NCI-H446 (cell line): ENCODE data around the gene ZNF408.
A peak's percentile ranks its signal among the peaks of the same experiment; 100 is the strongest.

Source experiments
- DNase-seq, 2 experiments: peaks; one replicate each; lab custom pipeline; 2025; lab: John Stamatoyannopoulos, UW

The ZNF408 gene

DNA sequence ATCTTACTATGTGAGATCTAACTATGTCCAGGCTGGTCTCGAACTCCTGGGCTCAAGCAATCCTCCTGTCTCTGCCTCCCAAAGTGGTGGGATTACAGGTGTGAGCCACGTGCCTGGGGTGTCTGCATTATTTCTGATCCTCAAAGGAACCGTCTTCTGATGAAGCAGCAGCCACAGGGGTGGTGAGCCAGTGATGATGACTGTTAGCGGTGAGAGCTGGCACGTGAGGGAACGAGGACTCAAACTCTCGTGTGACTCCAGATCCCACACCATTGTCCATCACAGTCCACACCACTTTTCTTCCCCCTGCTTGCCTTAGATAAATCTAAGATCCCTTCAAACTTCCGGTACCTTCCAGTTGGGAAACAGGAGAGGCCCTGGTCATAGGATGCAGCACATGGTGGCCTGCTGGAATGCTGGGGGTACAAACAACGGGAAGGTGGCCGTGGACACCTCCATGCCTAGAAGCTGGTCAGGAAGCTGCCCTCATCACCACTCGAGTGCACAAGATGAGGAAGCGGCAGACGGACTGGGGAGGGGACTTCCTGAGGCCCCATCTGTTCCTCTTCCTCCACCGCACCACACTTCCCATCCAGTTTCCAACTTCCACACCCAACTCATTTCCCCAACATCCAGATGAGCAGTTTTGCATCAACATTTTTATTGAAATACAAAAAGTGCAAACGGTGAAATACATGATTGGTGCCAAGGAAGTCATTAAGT, 24.2 kb upstream of the ZNF408 start:
- no peak for DNase-seq

DNA sequence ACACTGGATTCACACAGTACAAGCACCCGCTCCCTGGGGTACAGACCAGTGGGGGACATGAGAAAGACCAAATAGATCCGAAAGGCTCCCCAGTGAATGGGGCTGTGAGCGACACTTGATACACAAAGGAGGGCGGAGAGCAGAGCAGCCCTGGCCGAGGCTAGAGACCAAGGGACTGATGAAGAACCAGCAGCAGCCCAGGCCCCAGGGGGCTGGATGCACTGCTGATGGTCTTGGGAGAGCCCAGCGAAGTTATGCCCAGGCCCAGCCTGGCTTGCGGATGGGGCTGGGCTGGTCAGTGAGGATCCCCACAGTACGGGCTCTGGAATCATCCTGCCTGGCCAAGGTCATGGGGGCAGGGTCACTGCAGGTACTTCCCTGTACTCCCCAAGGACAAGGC, 23.7 kb upstream of the ZNF408 start:
- DNase-seq = no peak

DNA sequence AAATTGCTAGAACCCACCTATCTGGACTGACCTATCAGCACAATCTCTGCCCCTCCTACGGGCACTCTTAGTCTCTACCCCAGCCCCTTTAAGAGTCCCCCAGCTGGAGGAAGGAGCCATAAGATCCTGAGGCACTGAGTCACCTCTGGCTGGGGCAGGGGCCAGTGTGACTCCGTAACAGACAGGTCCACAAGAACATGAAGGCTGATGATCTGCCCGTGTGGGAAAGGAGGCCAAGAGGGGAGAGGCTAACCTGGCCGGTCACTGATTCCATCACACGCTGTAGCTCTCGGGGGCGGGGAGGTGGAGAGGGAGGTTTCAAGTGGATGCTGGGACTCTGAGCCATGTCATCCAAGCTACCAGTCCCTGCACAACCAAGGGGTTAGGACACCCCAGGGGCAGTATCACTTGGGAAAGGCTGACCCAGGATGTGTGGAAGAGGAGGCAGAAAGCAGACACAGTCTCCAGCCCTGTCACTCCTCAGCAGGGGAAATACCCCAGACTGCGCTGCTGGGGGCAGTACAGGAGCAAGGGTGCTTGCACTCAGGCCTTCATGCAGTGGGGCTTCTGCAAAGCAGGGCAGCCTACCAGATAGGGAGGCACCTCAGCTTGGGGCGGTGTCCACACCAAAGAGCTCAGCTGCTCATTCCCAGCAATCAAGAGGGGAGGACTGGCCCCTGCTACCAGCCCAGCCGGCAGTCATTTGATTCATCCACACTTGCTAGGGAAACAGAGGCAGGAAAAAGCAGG, 22.7 kb upstream of the ZNF408 start:
- no peak for DNase-seq

DNA sequence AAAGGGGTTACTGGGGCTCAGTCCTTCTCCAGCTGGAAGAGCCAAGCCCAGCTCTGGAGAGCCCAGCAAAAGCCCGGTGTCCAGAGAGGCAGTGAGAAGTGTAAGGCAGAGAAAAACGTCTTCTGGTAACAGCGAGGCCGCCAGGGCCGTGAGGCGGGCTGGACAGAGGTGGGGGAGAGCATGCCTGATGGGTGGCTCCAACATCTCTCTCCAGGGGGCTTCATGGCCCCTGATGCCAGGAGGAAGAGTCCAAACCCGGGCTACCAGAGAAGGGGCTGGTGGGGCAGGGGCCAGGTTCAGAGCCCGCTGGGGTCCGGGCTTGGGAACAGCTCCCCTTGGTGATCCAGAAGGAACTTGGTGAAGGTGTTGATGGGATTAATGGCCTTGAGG, 22.1 kb upstream of the ZNF408 start:
- DNase-seq = no peak

DNA sequence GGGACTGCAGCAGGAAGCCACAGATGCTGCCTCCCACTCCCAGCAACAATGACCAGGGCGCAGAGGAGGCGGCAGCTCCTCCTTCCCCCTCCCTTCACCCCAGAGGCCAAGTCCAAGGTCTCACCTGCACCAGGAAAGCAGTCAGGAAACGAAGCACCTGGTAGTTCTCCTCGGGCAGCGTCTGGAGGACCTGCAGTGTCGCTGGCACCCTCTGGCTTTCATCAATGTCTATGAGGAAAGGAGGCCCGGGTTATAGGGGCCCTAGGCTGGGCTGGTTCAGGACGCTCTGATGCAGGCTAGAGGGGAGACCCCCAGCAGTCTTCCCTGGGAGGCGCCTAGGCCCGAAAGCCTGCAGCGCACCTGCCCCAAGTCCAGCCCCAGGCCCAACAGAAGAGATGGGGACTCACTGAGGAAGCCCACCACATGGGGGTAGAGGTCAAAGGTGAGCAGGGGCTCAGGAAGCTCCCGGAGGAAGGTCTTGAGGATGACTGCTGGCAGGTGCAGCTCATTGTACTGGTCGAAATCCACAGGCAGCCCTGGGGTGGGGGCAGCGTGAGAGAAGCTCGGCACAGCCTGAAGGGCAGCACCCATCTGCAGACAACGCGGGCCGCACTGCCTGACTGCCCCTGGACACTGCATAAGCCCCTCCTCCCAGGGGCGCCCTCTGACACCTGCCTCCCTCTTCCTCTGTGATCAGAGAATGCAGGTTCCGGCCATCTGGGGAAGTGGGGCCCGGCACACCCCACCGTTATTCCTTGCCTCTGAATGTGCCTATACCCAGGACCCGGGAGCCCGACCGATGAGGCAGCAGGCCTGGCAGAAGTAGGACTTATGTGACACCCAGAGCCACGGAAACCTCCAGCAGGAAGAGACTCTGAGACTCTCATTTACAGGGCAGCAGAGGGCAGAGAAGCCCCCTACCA, 21.3 kb upstream of the ZNF408 start:
- DNase-seq = no peak

DNA sequence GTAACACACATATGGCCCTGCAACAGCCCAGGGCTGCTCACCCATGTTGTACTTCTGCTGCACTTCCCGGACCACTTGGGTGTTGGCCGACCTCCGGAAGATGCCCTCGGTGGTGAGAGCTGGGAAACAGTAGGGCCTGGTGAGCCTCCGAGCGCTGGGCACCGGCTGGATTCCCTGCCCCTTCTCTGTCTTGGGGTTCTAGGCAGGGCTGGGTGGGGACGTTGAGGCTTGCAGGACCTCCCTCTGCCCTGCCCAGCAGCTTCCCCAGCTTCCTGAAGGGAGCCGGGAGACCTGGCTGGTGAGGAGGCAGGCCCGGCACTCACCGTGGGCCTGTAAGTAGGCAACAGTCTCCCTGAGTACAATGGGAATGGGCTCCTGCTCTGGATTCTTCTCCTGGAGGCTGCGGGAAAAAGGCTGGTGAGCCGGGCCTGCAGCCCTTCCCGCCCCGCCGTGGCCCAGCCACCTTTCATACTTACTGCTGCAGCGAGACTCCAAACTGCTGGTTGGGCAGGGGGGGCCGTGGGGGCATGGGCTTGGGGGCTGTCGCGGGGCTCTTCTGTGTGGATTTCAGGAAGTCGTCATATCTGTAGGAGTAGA, 20.6 kb upstream of the ZNF408 start:
- DNase-seq = no peak

DNA sequence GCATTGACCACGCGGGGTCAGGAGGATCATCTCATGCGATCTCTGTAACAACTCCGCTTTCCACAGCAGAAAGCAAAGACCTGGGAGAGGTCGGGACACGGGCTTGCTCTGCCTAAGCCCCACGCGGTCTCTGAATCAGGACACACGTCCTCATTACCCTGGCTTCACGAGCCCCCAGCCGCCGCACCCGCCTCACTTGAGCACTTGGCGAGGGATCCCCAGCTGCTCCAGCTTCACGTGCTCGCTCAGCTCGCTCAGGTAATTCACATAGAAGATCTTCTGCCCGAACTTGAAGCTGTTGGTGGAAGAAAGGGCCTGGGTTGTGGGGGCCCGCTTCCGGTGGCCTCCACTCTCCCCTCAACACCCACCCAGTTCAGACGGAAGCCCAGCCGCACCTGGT, 20.0 kb upstream of the ZNF408 start:
- no peak for DNase-seq

DNA sequence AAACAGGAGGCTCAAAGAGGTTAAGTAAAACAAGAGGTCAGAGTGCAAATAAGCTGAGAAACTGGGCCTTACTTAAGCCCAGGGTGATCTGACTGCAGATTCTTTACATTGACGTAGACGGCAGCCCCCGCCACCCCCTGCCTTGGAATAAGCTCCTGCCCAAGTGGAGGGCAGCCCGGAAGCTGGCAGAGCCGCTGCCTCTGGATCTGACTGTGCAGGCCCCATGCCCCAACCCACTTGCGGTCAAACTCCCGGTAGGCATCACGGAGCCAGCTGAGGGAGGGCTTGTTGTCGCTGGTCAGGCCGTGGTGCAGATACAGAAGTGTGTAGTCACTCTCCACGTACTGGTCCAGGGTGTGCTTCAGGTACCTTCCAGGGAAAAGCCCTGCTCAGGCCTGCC, 19.0 kb upstream of the ZNF408 start:
- DNase-seq = no peak

DNA sequence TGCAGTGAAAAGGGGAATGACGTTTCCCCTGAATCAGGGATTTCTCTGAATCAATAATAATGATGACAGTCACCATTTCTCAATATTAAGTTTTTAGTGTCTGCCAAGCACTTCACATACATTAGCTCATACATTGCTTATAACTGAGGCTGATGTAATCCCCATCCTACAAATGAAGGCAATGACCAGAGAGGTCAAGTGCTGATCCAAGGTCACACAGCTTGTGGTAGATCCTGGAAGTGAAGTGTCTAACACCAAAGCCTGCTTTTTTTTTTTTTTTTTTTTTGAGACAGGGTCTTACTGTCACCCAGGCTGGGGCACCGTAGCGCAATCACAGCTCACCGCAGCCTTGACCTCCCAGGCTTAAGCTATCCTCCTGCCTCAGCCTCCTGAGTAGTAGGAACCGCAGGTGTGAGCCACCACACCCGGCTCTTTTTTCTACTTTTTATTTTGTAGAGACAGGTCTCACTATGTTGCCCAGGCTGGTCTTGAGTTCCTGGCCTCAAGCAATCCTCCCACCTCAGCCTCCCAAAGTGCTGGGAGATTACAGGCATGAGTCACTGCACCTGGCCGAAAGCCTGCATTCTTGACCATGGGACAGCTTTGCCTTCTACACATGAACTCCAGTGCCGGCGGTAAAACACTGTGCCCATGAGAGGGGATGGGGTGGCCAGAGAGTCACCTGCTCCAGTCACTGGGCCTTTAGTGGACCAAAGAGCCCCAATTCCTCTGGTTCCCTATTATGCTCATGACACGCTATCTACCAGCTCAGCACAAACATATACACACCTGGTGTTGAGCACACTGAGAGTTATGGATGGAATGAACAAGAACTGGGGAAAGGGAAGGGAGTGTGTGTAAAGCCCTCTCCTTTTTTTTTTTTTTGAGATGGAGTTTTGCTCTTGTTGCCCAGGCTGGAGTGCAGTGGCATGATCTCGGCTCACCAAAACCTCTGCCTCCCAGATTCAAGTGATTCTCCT, 17.8 kb upstream of the ZNF408 start:
- DNase-seq = no peak

DNA sequence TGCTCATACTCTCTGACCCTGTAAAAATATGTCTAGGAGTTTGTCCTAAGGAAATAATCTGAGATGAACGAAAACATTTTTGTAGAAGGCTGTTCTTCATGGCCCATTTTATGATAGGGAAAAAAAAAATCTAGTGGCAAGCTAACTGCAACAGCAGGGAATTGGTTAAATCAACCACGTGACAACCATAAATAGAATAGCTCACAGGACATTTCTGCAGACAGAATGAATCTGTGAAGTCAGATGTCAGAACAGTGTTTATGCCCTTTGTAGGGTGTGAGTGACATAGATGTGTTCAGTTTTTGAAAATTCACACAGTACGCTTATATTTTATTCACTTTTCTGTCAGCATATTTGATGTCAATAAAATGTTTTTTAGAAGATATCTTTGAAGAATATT, 16.5 kb upstream of the ZNF408 start:
- DNase-seq = no peak

DNA sequence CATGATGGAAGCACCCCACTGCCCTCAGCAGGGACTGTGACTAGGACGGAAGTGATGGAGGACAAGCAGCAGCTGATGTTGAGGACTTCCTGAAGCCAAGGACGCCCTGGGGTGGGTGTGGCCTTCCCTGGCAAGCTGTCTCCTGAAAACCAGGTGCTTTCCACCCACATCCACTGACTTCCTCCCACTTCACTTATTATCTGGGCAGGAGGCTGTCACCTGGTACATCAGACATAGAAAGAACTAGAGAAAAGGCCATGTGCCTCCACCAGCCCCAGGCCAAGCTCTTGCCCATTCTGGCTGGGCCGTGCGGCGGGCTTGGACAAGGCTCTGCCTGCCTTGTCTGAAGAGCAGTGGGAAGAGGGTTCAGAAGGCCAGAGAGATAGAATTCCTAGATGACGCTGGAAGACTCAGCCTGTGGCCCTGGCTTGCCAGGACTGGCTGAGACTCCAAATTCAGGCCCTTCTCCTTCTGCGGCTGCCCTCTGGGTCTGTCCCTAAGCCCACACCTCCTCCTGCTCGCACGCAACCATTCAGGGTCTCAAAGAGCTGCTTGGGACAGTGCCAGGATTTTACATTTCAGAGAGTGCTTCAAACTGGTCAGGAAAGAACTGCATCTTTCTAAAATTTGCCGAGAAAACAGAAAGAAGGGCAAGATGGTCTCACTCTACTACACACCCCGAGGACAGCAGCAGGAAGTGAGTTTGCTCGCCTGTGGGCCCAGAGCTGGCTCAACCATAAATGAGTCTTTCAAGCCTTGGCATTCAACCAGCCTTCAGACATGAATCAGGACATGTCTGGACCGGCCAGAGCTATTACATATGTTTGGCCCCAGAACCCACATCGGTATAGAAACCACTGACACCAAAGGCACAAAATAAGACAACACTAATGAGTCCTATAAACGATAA, 13.7 kb upstream of the ZNF408 start:
- DNase-seq = peak; percentile 25 to 49

DNA sequence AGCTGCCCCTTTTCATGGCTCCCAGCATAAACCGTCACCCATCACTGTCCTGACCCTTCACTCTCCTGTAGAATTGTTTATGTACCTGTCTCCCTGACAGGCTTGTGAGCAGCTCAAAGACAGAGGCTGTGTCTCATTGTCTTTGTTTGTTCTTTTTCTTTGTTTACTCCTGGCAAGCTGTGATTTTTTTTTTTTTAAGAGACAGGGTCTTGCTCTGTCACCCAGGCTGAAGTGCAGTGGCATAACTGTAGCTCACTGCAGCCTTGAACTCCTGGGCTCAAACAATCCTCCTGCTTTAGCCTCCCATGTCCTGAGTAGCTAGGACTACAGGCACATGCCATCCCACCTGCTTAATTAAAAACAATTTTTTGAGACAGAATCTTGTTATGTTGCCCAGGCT, 10.1 kb upstream of the ZNF408 start:
- no peak for DNase-seq

DNA sequence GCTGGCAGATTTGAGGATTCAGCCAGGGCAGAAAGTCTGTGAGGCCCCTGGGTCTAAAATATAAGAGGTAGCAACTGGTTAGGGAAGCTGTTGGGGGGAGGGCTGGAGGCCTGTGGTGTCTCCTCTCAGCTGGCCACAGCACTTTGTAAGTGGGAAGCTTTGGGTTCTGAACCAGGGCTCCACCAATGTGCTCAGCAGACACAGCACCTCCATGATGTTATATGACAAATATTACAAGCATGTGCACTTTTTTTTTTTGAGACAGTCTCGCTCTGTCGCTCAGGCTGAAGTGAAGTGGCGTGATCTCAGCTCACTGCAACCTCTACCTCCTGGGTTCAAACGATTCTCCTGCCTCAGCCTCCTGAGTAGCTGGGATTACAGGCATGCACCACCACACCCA, 8.4 kb upstream of the ZNF408 start:
- no peak for DNase-seq

DNA sequence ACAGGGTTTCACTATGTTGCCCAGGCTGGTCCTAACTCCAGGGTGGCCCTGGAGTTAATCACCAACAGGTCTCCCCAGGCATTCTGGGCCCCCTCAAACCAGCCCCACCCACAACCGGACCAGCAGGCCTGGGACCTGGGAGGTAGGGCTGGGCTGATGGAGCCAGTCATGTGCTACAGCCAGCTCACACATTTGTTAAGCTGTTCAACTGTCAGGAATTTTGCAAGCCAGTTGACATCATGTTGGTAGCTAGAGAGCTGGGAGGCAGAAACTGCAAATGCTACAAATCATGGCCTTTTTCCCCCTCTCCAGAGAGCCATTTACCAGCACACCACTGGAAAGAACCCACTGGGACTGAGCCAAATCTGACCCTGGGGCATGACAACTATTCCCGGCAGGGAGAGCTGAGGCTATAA, 7.2 kb upstream of the ZNF408 start:
- no peak for DNase-seq

DNA sequence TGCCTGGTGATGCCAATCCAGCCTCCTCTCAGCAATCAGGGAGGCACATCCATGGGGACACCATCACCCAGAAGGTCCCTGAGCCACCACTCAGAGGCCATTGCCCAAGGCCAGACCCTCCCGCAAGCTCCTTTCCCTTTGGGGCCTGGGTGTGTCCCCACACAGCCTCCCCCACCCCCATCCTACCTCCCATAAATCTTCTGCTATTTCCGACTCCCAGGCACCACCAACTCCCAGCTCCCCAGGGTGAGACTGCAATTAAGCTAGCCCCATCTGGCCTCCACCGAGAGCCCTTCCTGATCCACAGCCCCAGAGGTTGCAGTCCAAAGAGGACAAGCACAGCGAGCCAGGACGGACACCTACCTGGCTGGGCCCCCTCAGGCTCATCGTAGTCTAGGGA, 6.8 kb upstream of the ZNF408 start:
- no peak for DNase-seq

DNA sequence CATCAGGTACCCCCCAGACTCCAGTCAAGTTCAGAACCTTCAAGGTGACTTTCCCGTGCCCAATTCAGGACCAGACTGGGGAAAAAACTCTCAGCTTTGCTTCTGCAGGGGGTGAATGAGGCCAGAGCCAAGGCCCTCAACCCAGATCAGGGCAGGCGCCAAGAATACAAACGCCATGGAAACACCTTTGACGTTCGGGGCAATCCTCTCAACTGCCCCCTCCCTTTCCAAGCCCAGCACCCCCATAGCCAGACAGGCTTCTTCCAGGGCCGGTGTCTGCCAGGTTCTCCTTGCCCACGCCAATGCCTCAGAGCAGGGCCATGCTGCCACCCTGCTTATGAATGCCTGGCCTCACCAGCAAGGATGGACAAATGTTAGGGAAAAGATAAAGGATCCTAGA, 6.2 kb upstream of the ZNF408 start:
- no peak for DNase-seq

DNA sequence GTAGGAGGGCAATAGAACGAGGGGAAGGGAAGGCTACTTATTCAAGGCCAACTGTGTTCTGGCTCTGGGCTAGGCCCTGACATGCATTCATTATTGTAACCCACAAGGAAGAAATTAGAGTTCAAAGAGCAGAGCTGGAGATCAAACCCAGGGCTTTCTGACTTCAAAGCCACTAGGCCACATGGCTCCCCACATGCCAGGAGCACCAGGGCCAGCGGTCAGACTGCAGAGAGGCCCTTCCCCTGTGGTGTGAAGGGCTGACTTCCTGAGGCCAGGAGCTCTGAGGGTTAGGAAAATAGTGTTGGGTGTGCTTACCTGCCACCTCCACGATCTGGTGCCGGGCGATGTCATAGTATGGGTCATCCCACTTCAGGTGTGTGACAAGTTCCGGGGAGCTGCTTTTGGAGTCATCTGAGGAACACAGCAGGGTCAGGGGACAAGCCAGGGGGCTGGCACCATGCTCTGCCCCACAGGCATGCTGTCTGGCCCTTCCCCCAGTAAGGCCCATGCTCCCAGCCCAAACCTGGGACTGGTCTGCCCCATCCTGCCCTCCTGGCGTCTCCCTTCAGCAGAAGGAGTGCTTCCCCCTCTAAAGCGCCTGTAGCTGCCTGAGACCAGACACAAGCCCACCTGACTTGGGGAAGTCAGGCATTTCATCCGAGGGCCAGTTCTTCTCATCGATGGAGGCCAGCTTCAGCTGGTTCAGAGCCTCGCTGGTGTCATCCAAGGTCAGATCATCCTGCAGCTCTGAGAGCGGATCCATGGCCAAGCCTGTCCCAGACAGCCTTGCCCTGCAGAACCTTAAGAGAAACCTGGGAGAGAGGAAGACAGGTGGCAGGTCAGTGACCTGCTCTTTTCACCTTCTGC, 5.3 kb upstream of the ZNF408 start:
- no peak for DNase-seq

DNA sequence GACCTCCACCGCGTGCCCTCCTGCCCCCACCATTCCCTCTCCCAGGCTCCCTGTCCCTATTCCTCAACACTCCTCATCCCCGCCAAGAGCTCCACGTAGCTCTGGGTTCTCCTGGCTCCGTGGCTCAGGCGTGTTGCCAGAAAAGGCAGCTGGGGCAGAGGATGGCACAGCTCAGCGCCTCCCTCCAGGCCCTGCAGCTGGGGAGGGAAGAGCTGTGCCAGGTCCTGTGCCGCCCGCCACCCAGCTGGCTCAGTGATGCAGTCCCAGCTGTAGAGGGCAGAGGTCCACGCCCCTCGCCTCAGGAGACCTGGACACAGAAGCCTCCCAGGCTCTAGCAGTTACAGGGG, 4.6 kb upstream of the ZNF408 start:
- peak; percentile 54 to 88 for DNase-seq

DNA sequence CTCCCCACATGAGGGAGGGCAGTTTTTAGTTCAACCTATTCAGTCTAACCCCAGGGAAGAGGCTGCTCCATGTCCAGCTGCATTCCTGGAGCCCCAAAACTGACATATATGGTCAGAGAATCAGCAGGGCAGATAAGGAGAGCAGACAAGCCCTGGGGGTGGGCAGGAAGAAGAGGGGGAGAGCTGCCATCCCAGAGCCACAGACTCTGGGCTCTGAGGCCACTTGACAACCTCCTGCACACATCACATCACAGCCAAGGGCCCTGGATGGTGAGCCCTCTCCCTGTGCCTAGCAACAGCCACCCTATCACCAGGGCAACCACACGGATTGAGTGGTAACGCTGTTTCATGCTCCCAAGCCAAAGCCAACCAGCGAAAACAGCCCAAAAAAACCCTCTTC, 3.5 kb upstream of the ZNF408 start:
- no peak for DNase-seq
